HG02852 (cell line): Measurements from ENCODE around the gene GGNBP2.
"Not testable (repeated sequence)": the region's sequence is repeated elsewhere in the genome, so short reads cannot be mapped to it uniquely, and the experiment has no call there.

Source experiments
- ATAC-seq: cut with Tn5 transposase; IDR thresholded peaks from one replicate; pipeline ENCODE4 v1.9.1; 2021; ENCODE audit warnings: mild to moderate bottlenecking, moderate library complexity; ENCODE audit not compliant: unreplicated experiment

The GGNBP2 gene

GRCh38 chr17:36600465-36600864 lies 55.7 kb downstream of the GGNBP2 start:
- no peak for ATAC-seq

DNA sequence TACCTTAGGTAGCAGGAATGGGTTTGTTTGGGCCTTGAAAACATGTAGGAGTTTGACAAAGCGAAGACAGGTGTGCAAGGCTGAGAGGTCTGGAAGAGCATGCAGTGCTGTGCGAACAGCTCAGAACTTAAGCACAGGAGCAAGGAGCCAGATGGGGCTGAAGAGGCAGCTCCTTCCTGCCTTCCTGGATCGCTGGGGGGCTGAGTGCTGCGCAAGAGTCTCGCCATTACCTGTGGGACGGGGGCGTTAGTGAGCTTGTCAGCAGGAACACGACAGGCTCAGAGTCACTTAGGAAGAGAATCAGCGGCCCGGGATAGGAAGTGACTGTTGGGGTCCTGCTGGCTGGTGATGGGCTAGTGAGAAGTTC lies 56.2 kb downstream of the GGNBP2 start:
- peak; percentile 10 for ATAC-seq

- ATAC-seq, result peak; percentile 74
Observed at GRCh38 chr17:36601303-36602029, 56.7 kb downstream of the GGNBP2 start, which contains the start of gene MRM1. TSS of gene MRM1 (plus strand) at chr17:36601583. CDS start at chr17:36601811, 228 bp downstream.

DNA sequence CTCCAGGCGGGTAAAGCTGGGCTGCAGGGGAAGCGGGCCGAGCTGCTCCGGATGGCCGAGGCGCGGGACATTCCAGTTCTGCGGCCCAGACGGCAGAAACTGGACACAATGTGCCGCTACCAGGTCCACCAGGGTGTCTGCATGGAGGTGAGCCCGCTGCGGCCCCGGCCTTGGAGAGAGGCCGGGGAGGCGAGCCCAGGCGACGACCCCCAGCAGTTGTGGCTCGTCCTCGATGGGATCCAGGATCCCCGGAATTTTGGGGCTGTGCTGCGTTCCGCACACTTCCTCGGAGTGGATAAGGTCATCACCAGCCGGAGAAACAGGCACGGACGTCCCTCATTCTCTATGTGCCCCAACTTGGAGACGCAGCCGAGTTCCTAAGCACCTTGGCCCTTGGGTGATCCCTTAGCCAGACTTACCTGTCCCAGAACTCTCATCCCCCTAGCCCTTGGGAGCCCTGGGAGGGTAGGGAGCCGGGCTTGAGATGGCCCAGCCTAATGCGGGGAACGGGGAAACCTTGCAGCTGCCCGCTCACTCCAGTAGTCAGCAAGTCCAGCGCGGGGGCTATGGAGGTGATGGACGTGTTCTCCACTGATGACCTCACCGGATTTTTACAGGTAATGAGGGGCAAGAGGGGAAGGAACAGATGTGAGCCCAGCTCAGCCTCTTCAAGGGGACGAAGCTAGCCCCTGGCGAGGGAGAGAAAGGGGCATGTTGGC lies 57.5 kb downstream of the GGNBP2 start:
- peak; percentile 5 for ATAC-seq

DNA sequence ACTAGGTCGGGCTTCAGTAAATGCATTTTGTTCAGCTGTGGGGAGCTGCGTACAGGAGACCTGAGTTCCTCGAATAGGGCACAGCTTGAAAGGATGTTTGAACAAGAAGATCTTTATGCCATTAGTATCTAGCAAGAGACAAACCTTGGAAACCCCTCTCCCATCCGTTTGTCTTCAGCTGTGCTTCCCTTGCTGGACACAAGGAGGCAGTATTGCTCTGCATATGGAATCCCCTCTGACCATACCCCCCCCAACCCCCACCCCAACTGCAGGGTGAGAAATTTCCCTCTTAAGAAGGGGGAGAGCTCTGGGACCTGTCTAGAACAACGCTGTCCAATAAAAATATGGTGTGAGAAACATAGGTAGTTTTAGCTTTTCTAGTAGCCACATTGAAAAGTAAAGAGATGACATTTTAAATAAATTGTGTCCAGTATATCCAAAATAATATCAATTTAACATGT lies 58.2 kb downstream of the GGNBP2 start:
- no peak for ATAC-seq

GRCh38 chr17:36605028-36605427 lies 60.3 kb downstream of the GGNBP2 start:
- ATAC-seq, result not testable (repeated sequence)

DNA sequence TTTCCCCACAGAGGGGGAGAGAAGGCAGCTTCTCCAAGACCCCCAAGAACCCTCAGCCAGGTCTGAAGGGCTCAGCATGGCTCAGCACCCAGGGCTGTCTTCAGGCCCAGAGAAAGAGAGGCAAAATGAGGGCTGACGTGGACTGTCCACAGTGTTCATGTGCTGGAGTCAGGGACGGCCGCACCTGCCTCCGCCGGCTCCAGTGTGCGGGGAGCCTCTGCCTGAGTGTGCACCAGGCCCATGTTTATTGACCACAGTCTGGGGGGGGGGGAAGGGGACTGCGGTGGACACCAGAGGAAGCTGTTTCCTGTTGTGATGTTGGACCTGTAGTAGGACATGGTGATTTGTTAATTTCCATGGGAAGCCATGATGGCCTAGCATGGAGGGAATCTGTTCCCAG lies 63.6 kb downstream of the GGNBP2 start:
- ATAC-seq, result no peak

GRCh38 chr17:36608794-36609497 lies 64.2 kb downstream of the GGNBP2 start:
- ATAC-seq, result no peak

GRCh38 chr17:36609498-36609862 lies 64.8 kb downstream of the GGNBP2 start:
- ATAC-seq, result no peak

DNA sequence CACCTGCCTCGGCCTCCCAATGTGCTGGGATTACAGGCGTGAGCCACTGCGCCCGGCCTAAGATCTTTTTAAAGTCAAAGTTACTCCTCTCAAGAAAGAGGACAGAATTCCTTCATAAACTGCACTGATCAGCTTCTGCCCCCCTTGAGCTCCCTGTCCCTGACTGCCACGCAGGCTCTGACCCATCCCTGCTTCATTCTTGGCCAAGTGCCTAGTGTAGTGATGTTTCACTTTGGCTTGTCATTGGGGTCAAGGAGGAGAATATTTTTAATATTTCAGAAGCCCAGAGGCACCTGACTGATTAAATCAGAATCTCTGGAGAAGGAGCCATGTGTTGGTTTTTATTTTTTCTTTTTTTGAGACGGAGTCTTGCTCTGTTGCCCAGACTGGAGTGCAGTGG lies 65.8 kb downstream of the GGNBP2 start:
- ATAC-seq, result no peak

DNA sequence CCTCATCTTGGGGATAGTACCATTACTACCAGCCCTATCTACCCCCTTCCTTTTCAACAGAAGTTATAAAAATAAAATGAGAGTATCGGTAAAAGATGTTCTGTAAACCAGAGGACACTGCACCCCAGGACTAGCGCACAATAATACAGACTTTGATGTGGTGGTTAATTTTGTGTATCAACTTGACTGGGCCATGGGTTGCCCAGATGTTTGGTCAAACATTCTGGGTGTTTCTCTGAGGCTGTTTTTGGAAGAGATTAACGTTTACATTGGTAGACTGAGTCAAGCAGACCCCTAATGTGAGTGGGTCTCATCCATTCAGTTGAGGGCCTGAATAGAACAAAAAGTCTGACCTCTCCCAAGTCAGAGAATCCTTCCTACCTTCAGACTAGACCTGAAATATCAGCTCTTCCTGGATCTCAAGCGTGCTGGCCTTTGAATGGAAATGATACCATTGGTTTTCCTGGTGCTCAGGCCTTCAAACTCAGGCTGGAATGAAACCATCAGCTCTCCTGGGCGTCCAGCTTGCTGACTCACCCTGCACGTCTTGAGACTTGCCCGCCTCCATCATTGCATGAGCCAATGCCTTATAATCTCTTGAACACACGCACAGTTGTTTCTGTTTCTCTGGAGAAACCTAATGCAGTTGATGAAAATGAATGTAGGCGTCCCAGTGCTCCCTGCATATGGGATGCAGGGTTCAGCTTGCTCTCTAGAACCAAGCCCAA lies 66.8 kb downstream of the GGNBP2 start:
- no peak for ATAC-seq

GRCh38 chr17:36612323-36612722 lies 67.6 kb downstream of the GGNBP2 start:
- ATAC-seq, result no peak

- no peak for ATAC-seq
Observed at GRCh38 chr17:36613155-36613554, 68.4 kb downstream of the GGNBP2 start.

DNA sequence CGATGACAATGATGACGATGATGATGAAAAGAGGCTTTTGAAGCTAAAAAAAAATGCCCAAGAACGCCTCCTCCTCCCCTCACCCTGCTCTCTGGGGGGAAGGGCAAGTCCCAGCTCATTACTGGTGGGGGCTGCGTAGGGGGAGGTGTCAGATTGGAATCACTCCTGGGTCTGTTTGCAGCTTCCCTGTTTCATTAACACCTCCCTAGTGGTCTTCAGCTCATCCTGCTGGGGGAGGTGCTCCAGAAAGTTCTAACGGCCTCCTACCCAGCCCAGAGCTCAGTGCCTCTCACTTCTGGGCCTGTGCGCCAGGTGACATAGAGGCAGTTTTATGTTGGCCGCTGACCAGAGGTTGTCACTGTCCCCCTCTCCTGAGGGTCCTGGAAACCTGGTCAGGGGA lies 69.4 kb downstream of the GGNBP2 start:
- ATAC-seq, result no peak

DNA sequence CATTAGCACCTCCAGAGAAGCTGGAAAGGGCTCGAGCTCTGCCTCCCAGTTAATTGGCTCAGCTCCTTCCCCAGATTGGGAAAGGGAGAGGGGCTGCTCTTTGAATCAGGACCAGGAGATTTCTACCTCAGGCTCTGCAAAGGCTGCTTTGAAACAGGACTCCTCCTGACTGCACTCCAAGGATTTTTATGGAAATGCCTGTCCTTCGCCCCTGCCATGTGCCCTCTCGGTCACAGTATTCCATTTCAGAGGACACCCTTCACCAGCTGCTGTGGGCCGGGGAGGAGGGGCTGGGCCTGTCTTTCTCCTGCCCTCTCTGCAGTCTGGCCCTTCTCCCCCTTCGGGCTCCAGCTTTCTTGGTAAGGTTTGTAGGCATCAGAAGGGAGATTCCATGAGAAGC lies 70.2 kb downstream of the GGNBP2 start:
- no peak for ATAC-seq

GRCh38 chr17:36616061-36617029 lies 71.6 kb downstream of the GGNBP2 start:
- no peak for ATAC-seq

DNA sequence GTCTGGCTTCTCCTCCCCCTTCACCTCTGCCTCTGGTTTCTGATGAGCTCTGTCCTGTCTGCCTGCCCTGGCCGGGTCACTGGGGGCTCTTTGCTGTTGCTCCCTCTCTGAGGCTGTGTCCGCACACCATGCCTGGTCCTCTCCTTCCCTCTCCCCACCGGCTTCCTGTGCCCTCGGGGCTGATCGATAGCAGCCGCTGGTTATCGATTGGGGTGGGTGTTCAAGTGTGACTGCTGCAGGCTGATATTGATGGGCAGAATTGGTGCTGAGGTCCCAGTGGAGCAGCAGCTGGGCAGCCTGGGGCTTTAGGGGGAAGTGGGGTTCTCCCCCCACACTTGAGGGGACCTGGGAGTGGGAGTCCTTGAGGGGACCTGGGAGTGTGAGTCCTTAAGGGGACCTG lies 73.1 kb downstream of the GGNBP2 start:
- ATAC-seq, result no peak

DNA sequence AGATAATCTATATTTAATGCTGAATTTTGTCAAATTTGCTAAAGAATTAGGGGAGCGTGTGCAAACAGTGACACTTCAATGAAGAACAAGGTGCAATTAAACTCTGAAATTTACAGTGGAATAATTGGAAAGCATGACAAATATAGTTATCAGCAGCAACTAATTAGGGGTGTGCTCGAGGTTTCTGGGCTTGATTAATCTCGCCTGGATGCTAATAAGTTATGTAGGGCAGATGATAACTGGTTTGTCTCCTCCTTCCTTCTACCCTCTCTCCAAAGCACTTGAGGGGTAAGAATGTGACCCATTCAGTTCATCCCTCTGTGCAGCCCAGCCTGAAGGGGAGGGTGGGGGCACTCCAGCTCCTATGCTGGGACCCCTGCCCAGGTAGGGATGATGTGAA lies 78.6 kb downstream of the GGNBP2 start:
- no peak for ATAC-seq

GRCh38 chr17:36625188-36625587 lies 80.5 kb downstream of the GGNBP2 start:
- ATAC-seq, result no peak

DNA sequence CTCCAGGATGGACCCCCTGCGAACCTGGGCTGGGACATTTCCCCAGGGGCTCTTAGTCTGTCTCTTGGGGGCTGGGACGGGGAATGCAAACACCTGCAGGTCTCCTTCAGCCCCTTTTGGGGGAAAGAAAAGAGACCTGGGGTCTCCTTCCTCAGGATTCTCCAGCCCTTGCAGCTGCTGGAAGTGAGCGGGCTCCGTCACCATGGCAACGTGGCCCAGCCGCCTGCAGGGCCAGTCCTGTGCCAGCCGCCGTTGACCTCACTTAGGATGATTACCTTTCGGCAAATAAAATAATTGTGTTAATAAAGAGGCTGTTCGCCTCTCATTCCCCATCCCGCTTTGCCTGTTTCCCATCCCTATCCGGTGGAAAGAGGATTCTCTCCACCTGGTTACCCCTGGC lies 82.4 kb downstream of the GGNBP2 start:
- ATAC-seq, result no peak
